ENCODE data around the gene CDH12. TPM values are rescaled to one million over a fixed set of nuclear protein-coding genes. Genes with fewer than 3 reads are reported as not detected.
"Not testable (repeated sequence)": the region's sequence is repeated elsewhere in the genome, so short reads cannot be mapped to it uniquely, and the experiment has no call there.

CDH12 gene
- total RNA-seq, 4 donors from 2014 or later, result 0.38 to 2.8 (median 0.94) TPM

DNA sequence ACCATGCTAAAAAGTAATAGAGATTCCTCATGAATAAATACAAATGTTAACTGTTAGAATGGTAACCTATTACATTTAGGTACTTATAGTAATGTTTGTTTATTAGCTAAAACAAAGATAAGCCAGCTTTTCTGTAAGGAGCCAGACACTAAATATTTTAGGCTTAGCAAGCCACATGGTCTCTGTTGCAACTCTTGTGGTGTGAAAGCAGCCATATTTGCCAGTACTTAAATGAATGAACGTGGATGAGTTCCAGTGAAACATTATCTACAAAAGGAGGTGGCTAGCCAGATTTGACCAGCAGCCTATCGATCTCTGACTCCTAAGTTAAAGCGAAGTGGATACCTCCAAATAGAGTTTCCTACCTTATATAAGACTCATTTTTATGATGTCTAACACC is 331.6 kb downstream of the CDH12 start:
- DNase-seq (ENCODE audit: low spot score in 2 of 2), result no peak

DNA sequence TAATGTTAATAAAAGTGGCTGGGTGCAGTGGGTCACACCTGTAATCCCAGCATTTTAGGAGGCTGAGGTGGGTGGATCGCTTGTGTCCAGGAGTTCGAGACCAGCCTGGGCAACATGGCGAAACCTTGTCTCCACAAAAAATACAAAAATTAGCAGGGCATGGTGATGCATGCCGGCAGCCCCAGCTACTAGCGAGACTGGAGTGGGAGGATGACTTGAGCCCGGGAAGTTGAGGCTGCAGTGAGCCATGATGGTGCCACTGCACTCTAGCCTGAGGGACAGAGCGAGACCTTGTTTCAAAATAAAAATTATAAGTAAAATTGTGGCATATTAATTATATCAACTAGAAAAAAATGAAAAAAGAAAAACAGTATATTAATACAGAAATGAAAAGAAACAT is 336.6 kb downstream of the CDH12 start:
- H3K27ac ChIP-seq; H3K4me3 ChIP-seq; H3K4me1 ChIP-seq; H3K36me3 ChIP-seq; DNase-seq (ENCODE audit: low spot score in 2 of 2); H3K9me3 ChIP-seq; H3K27me3 ChIP-seq: not testable (repeated sequence)
- 94% methylated on average over 7 of the region's 7 CpGs for WGBS

More for the DNA sequence above, 331.6 kb downstream of the CDH12 start:
- no peak overlapping the region for H3K4me3 ChIP-seq
- TF ChIP-seq, protein P1, sequence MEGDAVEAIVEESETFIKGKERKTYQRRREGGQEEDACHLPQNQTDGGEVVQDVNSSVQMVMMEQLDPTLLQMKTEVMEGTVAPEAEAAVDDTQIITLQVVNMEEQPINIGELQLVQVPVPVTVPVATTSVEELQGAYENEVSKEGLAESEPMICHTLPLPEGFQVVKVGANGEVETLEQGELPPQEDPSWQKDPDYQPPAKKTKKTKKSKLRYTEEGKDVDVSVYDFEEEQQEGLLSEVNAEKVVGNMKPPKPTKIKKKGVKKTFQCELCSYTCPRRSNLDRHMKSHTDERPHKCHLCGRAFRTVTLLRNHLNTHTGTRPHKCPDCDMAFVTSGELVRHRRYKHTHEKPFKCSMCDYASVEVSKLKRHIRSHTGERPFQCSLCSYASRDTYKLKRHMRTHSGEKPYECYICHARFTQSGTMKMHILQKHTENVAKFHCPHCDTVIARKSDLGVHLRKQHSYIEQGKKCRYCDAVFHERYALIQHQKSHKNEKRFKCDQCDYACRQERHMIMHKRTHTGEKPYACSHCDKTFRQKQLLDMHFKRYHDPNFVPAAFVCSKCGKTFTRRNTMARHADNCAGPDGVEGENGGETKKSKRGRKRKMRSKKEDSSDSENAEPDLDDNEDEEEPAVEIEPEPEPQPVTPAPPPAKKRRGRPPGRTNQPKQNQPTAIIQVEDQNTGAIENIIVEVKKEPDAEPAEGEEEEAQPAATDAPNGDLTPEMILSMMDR (IDR thresholded peaks at IDR 0.05), result no peak
- TF ChIP-seq EP300 (IDR thresholded peaks at IDR 0.05) (no peak), POLR2A (IDR thresholded peaks at IDR 0.05) (no peak), POLR2AphosphoS5 (IDR thresholded peaks at IDR 0.05) (no peak)
- H3K27me3 ChIP-seq, result no peaks in the 10 kb centered on the region
- no peaks in the 10 kb centered on the region for H3K4me1 ChIP-seq
- H3K36me3 ChIP-seq, result no peaks in the 10 kb centered on the region
- H3K27ac ChIP-seq, result no peak overlapping the region
- 82% methylated on average over 3 of the region's 3 CpGs for WGBS
- H3K9me3 ChIP-seq, result no peaks in the 10 kb centered on the region

DNA sequence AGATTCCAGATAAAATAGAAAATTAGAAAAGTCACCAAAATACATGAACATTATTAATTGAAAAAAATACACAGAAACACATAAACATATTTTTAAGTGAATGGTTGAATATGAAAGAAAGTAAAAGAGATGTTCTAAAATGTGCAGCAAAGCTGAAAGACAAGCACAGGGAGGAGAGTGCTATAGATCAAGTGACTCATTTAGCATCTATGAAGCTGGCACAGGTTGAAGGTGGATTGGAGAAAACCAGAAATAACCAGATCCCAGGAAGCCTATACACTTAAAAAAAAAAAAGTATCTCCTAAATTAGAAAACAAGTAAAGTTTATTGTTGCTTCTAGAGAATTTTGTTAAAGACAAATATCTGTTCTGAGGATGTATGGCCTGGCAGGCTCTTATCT is 338.9 kb downstream of the CDH12 start:
- H3K4me1 ChIP-seq, result no peaks in the 10 kb centered on the region
- H3K4me3 ChIP-seq, result no peak overlapping the region
- no peaks in the 10 kb centered on the region for H3K27me3 ChIP-seq
- no peaks in the 10 kb centered on the region for H3K9me3 ChIP-seq
- H3K36me3 ChIP-seq, result no peaks in the 10 kb centered on the region
- H3K27ac ChIP-seq, result no peak overlapping the region
- no peak for TF ChIP-seq POLR2AphosphoS5 (IDR thresholded peaks at IDR 0.05)
- no peak for TF ChIP-seq POLR2A (IDR thresholded peaks at IDR 0.05)
- no peak for TF ChIP-seq EP300 (IDR thresholded peaks at IDR 0.05)
- TF ChIP-seq, protein P1 (IDR thresholded peaks at IDR 0.05), result no peak
- no peak for DNase-seq (ENCODE audit: low spot score in 2 of 2)

DNA sequence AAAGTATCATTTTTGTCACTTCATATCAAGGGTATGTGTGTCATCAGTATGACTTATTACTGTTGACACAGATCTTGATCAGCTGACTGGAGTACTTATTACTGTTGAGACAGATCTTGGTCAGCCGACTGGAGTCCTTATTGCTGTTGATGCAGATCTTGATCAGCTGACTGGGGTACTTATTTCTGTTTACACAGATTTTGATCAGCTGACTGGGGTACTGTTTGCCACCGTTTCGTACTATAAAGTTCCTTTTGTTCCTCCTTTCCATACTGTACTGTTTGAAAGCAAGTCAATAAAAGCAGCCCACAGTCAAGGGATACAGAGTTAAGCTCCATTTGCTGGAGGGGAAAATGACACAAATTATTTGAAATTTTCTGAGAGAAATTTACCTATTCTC is 347.3 kb downstream of the CDH12 start:
- TF ChIP-seq POLR2AphosphoS5 (IDR thresholded peaks at IDR 0.05) (no peak), POLR2A (IDR thresholded peaks at IDR 0.05) (no peak), EP300 (IDR thresholded peaks at IDR 0.05) (no peak)
- TF ChIP-seq, protein P1 (IDR thresholded peaks at IDR 0.05), result no peak
- DNase-seq (ENCODE audit: low spot score in 2 of 2), result no peak
- H3K4me1 ChIP-seq, result no peaks in the 10 kb centered on the region
- H3K27me3 ChIP-seq, result no peaks in the 10 kb centered on the region
- H3K4me3 ChIP-seq, result no peak overlapping the region
- H3K27ac ChIP-seq, result no peak overlapping the region
- H3K36me3 ChIP-seq, result no peaks in the 10 kb centered on the region
- no peaks in the 10 kb centered on the region for H3K9me3 ChIP-seq
- 68% methylated on average over 3 of the region's 3 CpGs for whole genome bisulfite sequencing

GRCh38 chr5:22504411-22504810 is 348.7 kb downstream of the CDH12 start:
- Histone ChIP-seq H3K9me3 (no peaks in the 10 kb centered on the region), H3K4me3 (no peak overlapping the region), H3K27me3 (no peaks in the 10 kb centered on the region), H3K27ac (no peak overlapping the region), H3K4me1 (no peaks in the 10 kb centered on the region), H3K36me3 (no peaks in the 10 kb centered on the region)
- no peak for DNase-seq (ENCODE audit: low spot score in 2 of 2)
- no peak for TF ChIP-seq POLR2AphosphoS5 (IDR thresholded peaks at IDR 0.05)
- TF ChIP-seq POLR2A (IDR thresholded peaks at IDR 0.05), result no peak
- TF ChIP-seq, protein P1 (IDR thresholded peaks at IDR 0.05), result no peak
- 79% methylated on average over 3 of the region's 3 CpGs for WGBS

DNA sequence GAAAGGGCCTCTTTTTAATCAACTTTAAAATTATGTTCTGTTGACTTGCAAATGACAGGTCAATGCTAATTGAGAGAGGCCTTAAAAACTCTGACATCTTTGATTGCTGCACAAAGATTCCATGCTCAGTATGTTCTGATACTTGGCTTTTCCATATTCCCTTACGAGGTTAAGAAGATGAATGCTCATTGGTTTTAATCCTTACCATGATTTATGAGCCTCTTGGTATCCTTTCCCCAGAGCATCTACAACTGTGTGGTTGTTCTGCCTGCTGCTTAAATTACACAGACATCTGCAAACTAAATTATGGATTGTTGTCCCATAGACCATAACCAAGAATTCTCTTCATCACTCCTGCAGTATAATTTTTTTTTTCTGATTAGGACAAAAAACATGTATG is 352.6 kb downstream of the CDH12 start:
- H3K27me3 ChIP-seq, result no peaks in the 10 kb centered on the region
- H3K4me1 ChIP-seq, result no peaks in the 10 kb centered on the region
- H3K27ac ChIP-seq, result no peak overlapping the region
- TF ChIP-seq EP300 (IDR thresholded peaks at IDR 0.05) (no peak), POLR2A (IDR thresholded peaks at IDR 0.05) (no peak), POLR2AphosphoS5 (IDR thresholded peaks at IDR 0.05) (no peak)
- TF ChIP-seq, protein P1 (IDR thresholded peaks at IDR 0.05), result no peak
- WGBS, result 75% methylated on average over 1 of the region's 1 CpG
- H3K36me3 ChIP-seq, result no peaks in the 10 kb centered on the region
- DNase-seq (ENCODE audit: low spot score in 2 of 2), result no peak
- H3K9me3 ChIP-seq, result no peaks in the 10 kb centered on the region
- no peak overlapping the region for H3K4me3 ChIP-seq

Data from suprapubic skin (tissue), 4 donors.